ENCODE results near the gene FRMPD1.
A peak's percentile ranks its signal among the peaks of the same experiment; 100 is the strongest.
"Not testable (repeated sequence)": the region's sequence is repeated elsewhere in the genome, so short reads cannot be mapped to it uniquely, and the experiment has no call there.

FRMPD1 gene

GRCh38 chr9:37753489-37754190, 102.9 kb downstream of the FRMPD1 start, which contains the start of gene TRMT10B:
Gene TRMT10B, plus strand, starts transcription at chr9:37753805. Its CDS starts 8,127 bp downstream, at chr9:37761932.
- in situ Hi-C loops (cut with HindIII; ENCODE audit: low sequenced_read_pairs), result no loop called here
- DNase-seq (ENCODE audit: low read depth), result peak; percentile 15
- peak within 1 kb of the TSS; percentile 84 for H3K4me3 ChIP-seq (ENCODE audit: low read depth, low read length)
- TF ChIP-seq CTCF (IDR thresholded peaks at IDR 0.05; ENCODE audit: low read depth, low read length, missing control alignments), result no peak

DNA sequence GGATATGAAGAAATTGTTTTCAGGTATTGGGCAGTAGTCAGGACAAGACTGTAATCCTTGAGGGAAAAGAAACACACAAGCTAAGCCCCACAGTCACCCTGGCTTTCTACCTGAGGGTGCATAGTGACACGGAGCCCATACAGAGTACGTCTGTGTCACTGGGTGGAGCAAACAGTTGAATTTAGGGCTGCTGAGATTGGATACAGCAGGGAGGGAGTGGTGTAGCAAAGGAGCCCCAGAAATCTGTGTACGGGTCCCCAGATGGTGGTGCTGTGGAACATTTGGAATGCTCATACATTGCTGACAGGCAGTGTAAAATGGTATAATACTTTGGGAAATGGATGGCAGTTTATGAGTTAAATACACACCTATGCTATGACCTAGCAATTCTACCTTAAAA, 108.0 kb downstream of the FRMPD1 start:
- DNase-seq (ENCODE audit: low read depth), result no peak
- H3K4me3 ChIP-seq (ENCODE audit: low read depth, low read length), result no peak overlapping the region
- in situ Hi-C loops (cut with HindIII; ENCODE audit: low sequenced_read_pairs), result no loop called here
- no peak for TF ChIP-seq CTCF (IDR thresholded peaks at IDR 0.05; ENCODE audit: low read depth, low read length, missing control alignments)

DNA sequence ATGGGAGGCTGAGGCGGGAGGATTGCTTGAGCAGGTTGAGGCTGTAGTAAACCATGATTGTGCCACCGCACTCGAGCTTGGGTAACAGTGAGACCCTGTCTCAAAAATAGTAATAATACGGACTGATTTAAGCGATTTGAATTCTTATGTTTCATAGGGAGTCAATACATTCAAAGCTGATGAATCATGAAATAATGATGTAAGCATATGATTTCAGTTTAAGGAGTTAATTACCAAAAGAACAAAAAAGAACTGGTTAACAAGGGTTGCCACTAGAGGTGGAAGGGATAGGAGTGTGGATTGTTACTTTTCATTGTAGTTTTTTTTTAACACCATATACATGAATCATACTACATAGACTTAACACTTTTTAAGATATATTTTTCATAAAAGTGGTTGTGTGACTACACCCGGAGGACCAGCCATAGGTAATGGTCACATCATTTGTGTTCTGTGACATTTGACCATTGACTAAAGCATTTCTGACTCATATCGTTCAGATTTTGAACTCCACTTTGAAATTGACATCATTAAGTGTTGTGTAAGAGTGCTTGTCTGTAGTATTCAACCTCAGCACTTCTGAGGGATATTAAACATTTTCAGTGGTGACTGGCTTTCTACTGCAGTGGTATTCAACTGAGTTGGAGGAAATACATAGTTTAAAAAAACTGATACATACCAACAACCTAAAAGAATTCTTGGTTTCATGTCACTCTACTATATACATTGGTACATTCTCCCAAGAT, 109.8 kb downstream of the FRMPD1 start:
- TF ChIP-seq CTCF (IDR thresholded peaks at IDR 0.05; ENCODE audit: low read depth, low read length, missing control alignments), result no peak
- in situ Hi-C loops (cut with HindIII; ENCODE audit: low sequenced_read_pairs), result no loop called here
- no peak overlapping the region for H3K4me3 ChIP-seq (ENCODE audit: low read depth, low read length)
- DNase-seq (ENCODE audit: low read depth), result no peak

DNA sequence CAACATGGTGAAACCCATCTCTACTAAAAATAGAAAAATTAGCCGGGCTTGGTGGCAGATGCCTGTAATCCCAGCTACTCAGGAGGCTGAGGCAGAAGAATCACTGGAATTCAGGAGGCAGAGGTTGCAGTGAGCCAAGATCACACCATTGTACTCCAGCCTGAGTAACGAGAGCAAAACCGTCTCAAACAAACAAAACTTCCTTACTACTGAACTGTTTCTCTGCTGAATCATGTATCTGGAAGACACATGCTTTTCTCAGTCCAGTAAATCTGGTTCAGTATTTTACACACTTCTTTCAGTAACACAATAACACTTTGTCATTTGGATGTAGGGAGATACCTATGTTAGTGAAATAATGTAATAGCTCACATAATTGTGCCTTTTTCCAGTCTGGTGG, 110.8 kb downstream of the FRMPD1 start:
- no peak for DNase-seq (ENCODE audit: low read depth)
- no peak for TF ChIP-seq CTCF (IDR thresholded peaks at IDR 0.05; ENCODE audit: low read depth, low read length, missing control alignments)
- in situ Hi-C loops (cut with HindIII; ENCODE audit: low sequenced_read_pairs), result no loop called here
- H3K4me3 ChIP-seq (ENCODE audit: low read depth, low read length), result no peak overlapping the region

DNA sequence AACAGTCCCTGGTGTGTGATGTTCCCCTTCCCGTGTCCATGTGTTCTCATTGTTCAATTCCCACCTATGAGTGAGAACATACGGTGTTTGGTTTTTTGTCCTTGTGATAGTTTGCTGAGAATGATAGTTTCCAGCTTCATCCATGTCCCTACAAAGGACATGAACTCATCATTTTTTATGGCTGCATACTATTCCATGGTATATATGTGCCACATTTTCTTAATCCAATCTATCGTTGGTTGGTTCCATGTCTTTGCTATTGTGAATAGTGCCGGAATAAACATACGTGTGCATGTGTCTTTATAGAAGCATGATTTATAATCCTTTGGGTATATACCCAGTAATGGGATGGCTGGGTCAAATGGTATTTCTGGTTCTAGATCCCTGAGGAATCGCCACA, 114.5 kb downstream of the FRMPD1 start:
- in situ Hi-C loops (cut with HindIII; ENCODE audit: low sequenced_read_pairs); H3K4me3 ChIP-seq (ENCODE audit: low read depth, low read length); DNase-seq (ENCODE audit: low read depth): not testable (repeated sequence)

- in situ Hi-C loops (cut with HindIII; ENCODE audit: low sequenced_read_pairs), result no loop called here
- no peak for TF ChIP-seq CTCF (IDR thresholded peaks at IDR 0.05; ENCODE audit: low read depth, low read length, missing control alignments)
- no peak for DNase-seq (ENCODE audit: low read depth)
- no peak overlapping the region for H3K4me3 ChIP-seq (ENCODE audit: low read depth, low read length)
Observed at GRCh38 chr9:37769306-37769705, 118.6 kb downstream of the FRMPD1 start.

GRCh38 chr9:37769995-37770394, 119.2 kb downstream of the FRMPD1 start:
- no peak for DNase-seq (ENCODE audit: low read depth)
- TF ChIP-seq CTCF (IDR thresholded peaks at IDR 0.05; ENCODE audit: low read depth, low read length, missing control alignments), result no peak
- no peak overlapping the region for H3K4me3 ChIP-seq (ENCODE audit: low read depth, low read length)
- in situ Hi-C loops (cut with HindIII; ENCODE audit: low sequenced_read_pairs), result no loop called here

Measured in astrocyte of the cerebellum (primary cell).